Measurements from ENCODE around the gene SEC14L3. TPM values are rescaled to one million over a fixed set of nuclear protein-coding genes. Genes with fewer than 3 reads are reported as not detected.

SEC14L3 gene
- total and polyA plus RNA-seq, 2 of the 4 experiments (the other 2 are of a cell fraction), result not detected

GRCh38 chr22:30474683-30475424 lies 3.0 kb upstream of the SEC14L3 start:
- ChIA-PET POLR2A (ENCODE audit: unreplicated experiment) (interaction anchor here (0.6 kb wide), 1 partner anchor 50 kb away, joined by 5 read pairs; no protein-coding TSS in a partner anchor), CTCF (interaction anchor here (0.9 kb wide), 1 partner anchor 10 kb away, joined by 3 read pairs; no protein-coding TSS in a partner anchor)
- Histone ChIP-seq H3K4me3 (ENCODE audit: insufficient read depth, low read depth, low read length) (no peak overlapping the region), H4K8ac (ENCODE audit: low read depth in 2 of 2, low read length in 2 of 2) (no peak overlapping the region), H3K4me1 (ENCODE audit: control insufficient read depth, insufficient read depth, low read length) (no peaks in the 10 kb centered on the region), H2AK9ac (replicated peaks; ENCODE audit: low read depth, low read length, poor library complexity) (no peak overlapping the region), H3K27me3 (ENCODE audit: control insufficient read depth, insufficient read depth, low read length) (peaks cover 67% of the 10 kb centered on the region), H2BK120ac (ENCODE audit: low read depth, low read length) (no peak overlapping the region), H2BK15ac (ENCODE audit: low read depth, low read length) (no peak overlapping the region), H2BK5ac (ENCODE audit: low read depth, low read length, poor library complexity, severe bottlenecking) (no peak overlapping the region), H2BK20ac (ENCODE audit: low read depth, low read length) (no peak overlapping the region), H3K4me2 (ENCODE audit: low read depth, low read length) (no peak overlapping the region), H4K20me1 (ENCODE audit: insufficient read depth, low read length) (no peaks in the 10 kb centered on the region), H4K91ac (ENCODE audit: insufficient read depth, low read depth, low read length) (no peak overlapping the region), H3K23ac (ENCODE audit: low read depth, low read length) (no peak overlapping the region), H3K79me1 (ENCODE audit: low read depth in 1 of 2, low read length in 2 of 2) (no peaks in the 10 kb centered on the region), H3K9me3 (ENCODE audit: control insufficient read depth, insufficient read depth, low read length) (no peaks in the 10 kb centered on the region), H3K18ac (ENCODE audit: low read depth, low read length) (no peak overlapping the region), H3K56ac (ENCODE audit: extremely low read depth, insufficient read depth, low read length) (no peak overlapping the region), H3K9ac (ENCODE audit: low read depth, low read length) (no peak overlapping the region), H2AFZ (replicated peaks; ENCODE audit: low read length, poor library complexity) (no peak overlapping the region), H3K36me3 (ENCODE audit: control insufficient read depth, insufficient read depth, low read length) (no peaks in the 10 kb centered on the region), H2AK5ac (ENCODE audit: low read depth, low read length) (no peak overlapping the region), H3K4ac (ENCODE audit: low read depth, low read length) (no peak overlapping the region), H3K9me1 (ENCODE audit: insufficient read depth, low read length) (no peaks in the 10 kb centered on the region), H4K5ac (ENCODE audit: low read depth, low read length) (no peak overlapping the region), H3K27ac (ENCODE audit: insufficient read depth, low read length) (no peak overlapping the region), H3K14ac (replicated peaks; ENCODE audit: low read depth, low read length) (no peak overlapping the region)
- DNase-seq, result no peak
- BruUV-seq (replicated peaks), result no TSS peak
- in situ Hi-C loops (cut with MboI; ENCODE audit: low sequenced_read_pairs) (no loop called here), intact Hi-C loops (cut with micrococcal nuclease) (no loop called here), dilution Hi-C loops (cut with HindIII; ENCODE audit: low sequenced_read_pairs, unreplicated experiment) (no loop called here)
- WGBS, 2 experiments (ENCODE audit: extremely low coverage in 2 of 2, insufficient read length in 1 of 2), result no CpG with 5 or more reads among the region's 6 CpGs
- no peak for TF ChIP-seq CHD1 (IDR thresholded peaks at IDR 0.05; ENCODE audit: low read depth, low read length)
- TF ChIP-seq MAZ (IDR thresholded peaks at IDR 0.05; ENCODE audit: borderline replicate concordance, low read depth, low read length), result no peak
- TF ChIP-seq RCOR1 (IDR thresholded peaks at IDR 0.05; ENCODE audit: insufficient replicate concordance, low read length), result no peak
- TF ChIP-seq MXI1 (IDR thresholded peaks at IDR 0.05; ENCODE audit: borderline replicate concordance, low read depth, low read length), result no peak
- no peak for TF ChIP-seq CTCF (conservative IDR thresholded peaks at IDR 0.05; ENCODE audit: low read depth, low read length)
- no peak for TF ChIP-seq USF2 (IDR thresholded peaks at IDR 0.05; ENCODE audit: low read depth, low read length)
- no peak for TF ChIP-seq SMC3 (IDR thresholded peaks at IDR 0.05; ENCODE audit: low read depth, low read length)
- TF ChIP-seq RFX5 (IDR thresholded peaks at IDR 0.05; ENCODE audit: low read depth, low read length), result no peak
- TF ChIP-seq CEBPB (IDR thresholded peaks at IDR 0.05; ENCODE audit: low read depth, low read length), result no peak
- no peak for TF ChIP-seq RAD21 (IDR thresholded peaks at IDR 0.05; ENCODE audit: low read length)
- TF ChIP-seq MAFK (IDR thresholded peaks at IDR 0.05; ENCODE audit: low read depth, low read length), result no peak
- TF ChIP-seq POLR2A (IDR thresholded peaks at IDR 0.05; ENCODE audit: low read depth, low read length), result no peak
- TF ChIP-seq NFE2L2 (IDR thresholded peaks at IDR 0.05; ENCODE audit: low read depth, low read length), result no peak
- TF ChIP-seq FOS (IDR thresholded peaks at IDR 0.05; ENCODE audit: low read depth, low read length), result no peak
- no peak for TF ChIP-seq BHLHE40 (IDR thresholded peaks at IDR 0.05; ENCODE audit: low read depth, low read length)
- no peak for TF ChIP-seq ELK1 (IDR thresholded peaks at IDR 0.05; ENCODE audit: borderline replicate concordance, low read depth, low read length)
- no peak for ATAC-seq (ENCODE audit: low read depth)
